DMS153 treated with DMSO at 0.1 percent for 48 hours (cell line): ENCODE data around the gene HAL.
A peak's percentile ranks its signal among the peaks of the same experiment; 100 is the strongest.

ENCODE experiments used
- DNase-seq: peaks from one replicate; lab custom pipeline; 2025; ENCODE audit not compliant: unreplicated experiment; lab: John Stamatoyannopoulos, UW

The HAL gene

GRCh38 chr12:96015672-96016071 is 19.5 kb upstream of the HAL start:
- no peak for DNase-seq

- no peak for DNase-seq
These were observed 18.9 kb upstream of the HAL start for GRCh38 chr12:96014943-96015599.

DNA sequence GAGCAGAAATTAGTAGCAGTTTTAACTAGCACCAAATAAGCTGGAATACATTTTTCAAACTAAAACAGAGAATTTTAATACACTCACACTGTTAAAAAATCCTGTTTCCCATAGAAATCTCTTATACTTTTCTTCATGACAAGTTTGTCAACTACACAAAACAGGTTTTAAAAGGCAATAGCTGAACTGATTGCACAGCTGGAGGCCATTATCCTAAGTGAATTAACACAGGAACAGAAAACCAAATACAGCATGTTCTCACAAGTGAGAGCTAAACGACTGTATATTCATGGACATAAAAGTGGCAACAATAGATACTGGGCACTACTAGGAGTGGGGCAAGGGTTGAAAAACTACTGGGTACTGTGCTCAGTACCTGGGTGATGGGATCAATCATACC is 11.6 kb upstream of the HAL start:
- DNase-seq = no peak

DNA sequence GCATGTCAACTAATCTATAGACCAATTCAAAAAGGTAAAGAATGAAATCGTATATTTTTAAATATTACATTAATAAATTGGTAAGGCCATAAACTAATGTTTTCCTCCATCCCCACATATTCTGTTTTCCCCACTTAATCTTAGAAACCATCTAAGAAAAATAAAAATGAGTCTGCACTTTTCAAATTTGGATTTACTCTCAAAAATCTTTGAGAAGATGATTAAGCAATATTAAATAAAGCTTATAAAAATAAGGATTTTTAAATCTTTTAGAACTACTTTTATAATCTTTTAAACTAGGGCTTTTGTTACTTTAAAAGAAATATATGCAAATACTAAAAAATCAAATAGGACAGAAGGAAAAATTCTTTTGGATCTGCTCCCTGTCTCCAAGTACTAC is 10.6 kb upstream of the HAL start:
- DNase-seq = no peak

DNA sequence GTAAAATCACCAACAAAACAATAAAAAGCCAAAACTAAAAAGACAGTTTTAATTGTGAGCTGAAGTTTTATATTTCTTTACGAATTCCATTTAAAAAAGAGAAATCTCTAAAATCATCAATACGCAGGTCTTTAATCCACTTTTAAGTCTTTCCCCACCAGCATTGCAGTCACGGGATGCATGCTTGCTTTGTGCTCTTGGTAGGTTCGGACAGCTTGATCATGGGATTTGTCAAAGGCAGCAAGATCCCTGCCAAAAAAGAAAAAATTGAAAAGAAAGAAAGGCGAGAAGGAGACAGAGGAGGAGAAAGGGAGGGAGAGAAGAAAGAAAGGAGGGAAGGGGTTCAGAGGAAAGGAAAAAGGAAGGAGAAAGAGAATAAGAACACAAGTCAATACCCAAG is 4.7 kb upstream of the HAL start:
- no peak for DNase-seq

- DNase-seq = no peak
These were observed 3.3 kb upstream of the HAL start for GRCh38 chr12:95999484-95999883.

DNA sequence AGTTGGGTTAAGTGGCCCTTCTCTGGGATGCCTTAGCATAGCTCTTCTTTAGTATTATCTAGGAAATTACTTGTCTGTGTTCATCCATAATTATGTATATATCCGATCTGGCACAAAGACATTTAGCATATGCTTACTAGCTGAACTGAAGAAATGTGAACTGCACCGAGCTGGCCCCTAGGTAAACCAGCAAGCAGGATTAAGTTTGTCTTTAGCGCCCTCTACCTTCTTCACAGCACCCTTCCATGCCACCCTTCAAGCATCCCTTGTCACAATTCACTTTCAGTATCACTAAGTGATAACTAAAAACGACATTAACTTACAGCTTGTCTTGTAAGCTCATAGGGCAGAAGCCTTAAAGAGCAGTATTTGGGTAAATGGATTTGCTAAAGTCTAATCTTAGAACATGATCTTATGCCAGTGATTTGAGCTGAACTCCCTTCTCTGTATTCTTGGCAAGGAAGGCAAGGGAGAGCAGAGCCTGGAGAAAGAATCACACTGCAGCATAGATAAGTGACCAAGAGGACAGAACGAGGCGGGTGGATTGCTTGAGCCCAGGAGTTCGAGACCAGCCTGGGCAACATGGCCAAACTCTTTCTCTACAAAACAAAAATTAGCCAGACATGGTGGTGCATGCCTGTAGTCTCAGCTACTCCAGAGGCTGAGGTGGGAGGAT is 2.6 kb upstream of the HAL start:
- DNase-seq = peak; percentile 63

DNA sequence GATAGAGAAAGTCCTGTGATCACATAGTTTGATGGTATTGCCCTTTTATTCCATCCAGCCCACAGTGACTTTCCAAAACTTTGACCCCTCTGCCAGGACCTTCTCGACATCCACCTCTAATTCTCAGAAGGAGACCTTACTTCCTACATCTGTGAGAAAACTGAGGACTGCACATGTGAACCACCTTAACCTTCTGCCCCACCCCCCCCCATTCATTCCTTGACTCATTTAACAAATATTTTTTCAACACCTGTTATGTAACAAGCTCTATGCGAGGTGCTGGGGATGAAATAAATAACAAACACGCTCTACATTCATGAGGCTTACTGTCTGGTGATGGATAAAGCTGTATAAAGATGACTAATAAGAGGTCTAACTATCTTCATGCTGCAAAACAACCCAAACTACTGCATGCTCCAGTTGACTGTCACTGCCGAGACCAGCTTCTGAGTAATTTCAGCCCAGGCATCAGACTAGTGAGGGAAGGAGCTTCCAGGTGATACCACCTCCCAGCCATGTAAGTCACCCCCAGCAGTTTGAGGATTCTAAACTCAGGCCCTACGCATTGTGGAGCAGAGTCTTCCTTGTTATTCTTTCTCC is 1.9 kb upstream of the HAL start:
- no peak for DNase-seq

DNA sequence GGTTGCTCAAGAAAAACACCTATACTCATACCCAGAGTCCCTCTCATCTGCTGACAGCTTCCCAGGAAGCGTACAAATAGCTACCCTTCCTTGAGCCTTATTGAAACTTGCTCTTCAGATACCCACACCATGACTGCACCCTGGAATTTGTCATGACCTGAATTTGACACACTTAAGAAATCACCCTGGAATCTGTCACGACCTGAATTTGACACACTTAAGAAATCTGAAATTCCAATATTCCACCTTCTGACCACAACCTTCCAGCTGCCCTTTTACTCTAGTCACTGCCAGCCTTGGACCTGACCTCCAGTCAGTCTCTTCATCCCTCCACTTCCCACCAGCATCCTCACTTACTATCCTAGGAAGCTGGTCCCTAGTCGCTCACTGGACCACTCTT is 1.1 kb upstream of the HAL start:
- DNase-seq = no peak

DNA sequence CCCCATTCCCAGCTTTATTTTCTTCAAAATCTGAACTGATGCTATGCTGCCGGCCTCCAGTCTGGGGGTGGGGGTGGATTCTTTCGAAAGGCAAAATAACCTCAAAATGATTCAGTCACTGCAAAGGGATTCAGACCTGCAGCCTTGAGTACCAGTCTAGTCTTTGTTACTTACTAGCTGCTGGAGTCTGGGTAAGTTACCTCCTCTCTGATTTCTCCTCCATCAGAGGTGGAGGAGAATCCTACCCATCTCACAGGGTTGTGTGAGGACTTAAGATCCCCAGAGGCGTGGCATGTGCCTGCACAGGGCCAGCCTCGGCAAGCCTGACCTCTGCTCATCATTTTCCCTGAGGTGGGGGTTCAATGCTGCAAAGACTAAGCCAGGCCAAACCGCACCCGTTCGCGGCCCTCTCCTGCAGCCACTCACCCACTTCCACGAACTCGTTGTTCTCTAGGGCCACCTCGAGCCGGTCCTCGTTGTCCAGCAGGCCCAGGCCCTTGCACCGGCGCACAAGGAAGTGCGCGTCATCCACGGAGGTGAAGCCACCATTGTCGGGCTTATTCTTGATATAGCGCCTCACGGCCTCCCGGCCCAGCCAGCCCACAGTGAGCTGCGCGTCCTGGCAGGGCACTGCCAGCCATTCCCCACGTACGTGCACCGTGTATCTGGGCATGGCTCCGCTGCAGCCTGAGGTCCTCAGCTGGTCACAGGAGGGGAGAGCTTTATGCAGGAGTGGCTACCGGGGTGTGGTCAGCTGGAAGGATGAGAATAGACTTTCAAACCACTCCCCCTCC is 709 bp downstream of the HAL start:
- DNase-seq = no peak

DNA sequence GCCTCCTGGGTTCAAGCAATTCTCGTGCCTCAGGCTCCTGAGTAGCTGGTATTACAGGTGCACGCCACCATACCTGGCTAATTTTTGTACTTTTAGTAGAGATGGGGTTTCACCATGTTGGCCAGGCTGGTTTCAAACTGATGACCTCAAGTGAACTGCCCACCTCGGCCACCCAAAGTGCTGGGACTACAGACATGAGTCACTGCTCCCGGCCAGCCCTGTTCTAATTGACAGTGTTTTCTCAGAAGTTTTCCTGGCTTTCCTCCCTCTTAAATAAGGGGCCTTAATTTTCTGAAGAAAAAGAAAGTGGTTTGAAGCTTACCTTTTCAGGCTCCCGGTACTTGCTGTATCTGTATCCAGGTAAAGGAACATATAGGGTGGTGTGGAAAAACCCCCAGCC is 1.7 kb downstream of the HAL start:
- DNase-seq = no peak

DNA sequence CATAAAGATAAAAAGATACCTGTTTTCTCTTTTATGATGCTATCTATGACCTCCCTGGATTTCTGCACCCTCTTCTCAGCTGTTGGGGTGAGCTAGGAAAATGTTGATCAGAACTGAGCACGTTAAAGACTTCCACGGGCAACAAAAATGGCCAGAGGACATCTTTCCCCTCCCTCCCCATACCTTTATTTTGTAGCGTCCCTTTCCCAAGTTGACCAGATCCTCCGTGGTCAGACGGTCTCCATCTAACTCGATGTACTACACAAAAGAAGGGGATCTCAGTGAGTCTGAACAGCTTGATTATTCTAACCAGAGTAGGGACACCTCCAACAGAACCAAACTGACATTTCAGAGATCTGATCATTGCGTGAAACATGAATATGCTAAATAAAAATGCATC is 2.2 kb downstream of the HAL start:
- no peak for DNase-seq

GRCh38 chr12:95990136-95990535 is 6.0 kb downstream of the HAL start:
- no peak for DNase-seq

DNA sequence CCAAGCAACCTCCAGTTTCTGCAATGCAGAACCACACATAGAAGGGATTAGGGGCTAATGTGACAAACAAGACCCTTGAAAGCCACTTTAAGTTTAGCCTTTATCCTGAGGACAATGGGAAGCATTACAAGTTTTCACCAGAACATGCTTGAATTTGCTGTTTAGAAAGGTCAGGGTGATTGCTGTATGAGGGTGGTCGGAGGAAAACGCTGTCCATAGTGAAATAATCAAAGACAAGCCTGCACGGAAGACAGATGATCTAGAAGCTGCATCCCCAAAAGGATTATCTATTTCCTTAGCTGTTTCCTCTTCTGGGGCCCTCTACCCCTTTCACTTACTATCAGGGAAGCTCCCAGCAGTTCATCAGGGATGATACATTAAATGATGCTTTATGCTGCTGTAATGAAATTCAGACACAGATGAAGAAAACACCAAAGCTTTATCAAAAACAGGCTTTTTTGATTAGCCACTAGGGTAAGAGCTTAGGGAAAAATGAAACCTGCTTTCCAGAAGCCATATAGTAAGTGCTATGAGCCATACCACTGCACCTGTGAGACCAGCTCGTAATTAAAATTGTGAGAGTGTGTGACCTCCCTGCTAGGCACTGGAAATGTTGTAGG is 6.5 kb downstream of the HAL start:
- no peak for DNase-seq

GRCh38 chr12:95988506-95989275 is 7.5 kb downstream of the HAL start:
- no peak for DNase-seq

GRCh38 chr12:95986635-95987570 is 9.2 kb downstream of the HAL start:
- DNase-seq = no peak

- no peak for DNase-seq
These were observed 11.5 kb downstream of the HAL start for GRCh38 chr12:95984682-95985081.

GRCh38 chr12:95982602-95983001 is 13.5 kb downstream of the HAL start:
- no peak for DNase-seq

DNA sequence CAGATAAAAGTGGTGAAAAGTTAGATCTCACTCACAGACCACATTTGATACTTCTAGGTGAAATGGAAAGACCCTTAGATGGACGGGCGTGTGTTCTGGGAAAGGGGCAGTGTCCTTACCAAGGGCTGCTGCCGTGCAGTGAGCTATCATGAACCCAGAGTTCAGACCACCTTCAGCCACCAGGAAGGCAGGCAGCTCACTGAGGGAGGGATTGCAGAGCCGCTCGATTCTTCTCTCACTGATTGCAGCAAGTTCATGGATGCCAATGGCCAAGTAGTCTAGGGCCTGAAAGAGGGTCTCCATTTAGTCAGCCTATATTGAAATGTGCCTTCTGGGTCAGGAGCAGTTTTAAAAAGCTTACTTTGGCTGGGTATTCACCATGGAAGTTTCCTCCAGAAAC is 15.7 kb downstream of the HAL start:
- DNase-seq = no peak

- DNase-seq = no peak
These were observed 17.4 kb downstream of the HAL start for GRCh38 chr12:95978774-95979173.
